Ishikawa (cell line): Measurements from ENCODE around the gene NUDT19.

Experiments
- CEBPB ChIP-seq: IDR thresholded peaks from 2 replicates; pipeline ENCODE4 v1.6.1; 2012
- EP300 ChIP-seq: IDR thresholded peaks from 2 replicates; pipeline ENCODE4 v1.6.1; 2012; ENCODE audit warnings: borderline replicate concordance
- FOXM1 ChIP-seq: IDR thresholded peaks from 2 replicates; pipeline ENCODE4 v1.6.1; 2012; ENCODE audit warnings: low read depth, borderline replicate concordance
- MAX ChIP-seq: IDR thresholded peaks from 2 replicates; pipeline ENCODE4 v1.6.1; 2012
- TAF1 ChIP-seq: IDR thresholded peaks from 2 replicates; pipeline ENCODE4 v1.6.1; 2012; ENCODE audit warnings: low read depth, mild to moderate bottlenecking
- TEAD4 ChIP-seq: IDR thresholded peaks from 2 replicates; pipeline ENCODE4 v1.6.1; 2012
- USF1 ChIP-seq: IDR thresholded peaks from 2 replicates; pipeline ENCODE4 v1.6.1; 2012
- YY1 ChIP-seq: IDR thresholded peaks from 2 replicates; pipeline ENCODE4 v1.6.1; 2012; ENCODE audit warnings: low read depth
- ZBTB7A ChIP-seq: IDR thresholded peaks from 2 replicates; pipeline ENCODE4 v1.6.1; 2012; ENCODE audit warnings: low read depth

- TF ChIP-seq EP300 (peak; percentile 6; the same call in 1 of the 2 replicates), CEBPB (no peak), ZBTB7A (no peak), MAX (peak; percentile 78), YY1 (no peak), USF1 (no peak), TEAD4 (no peak; the same call in 1 of the 2 replicates), FOXM1 (no peak), TAF1 (peak; percentile 52; the same call in 1 of the 2 replicates)
Observed at GRCh38 chr19:32674931-32675719, 16.5 kb upstream of the NUDT19 start, which contains the start of gene ANKRD27.
